DND-41 (cell line): Measurements from ENCODE around the gene PLA2R1.

Experiments
- ATAC-seq: fragments of 200-7000 bp; cut with Tn5 transposase; 3 replicates; pipeline ENCODE4 v1.9.1; 2021; ENCODE audit warnings: low read depth; ENCODE audit not compliant: insufficient read depth
- DNase-seq: peaks from one replicate; pipeline ENCODE4 v3.0.0-alpha.2; 2020
- H2AFZ ChIP-seq: 2 replicates; pipeline ENCODE4 v1.6.0; 2012; ENCODE audit warnings: low read depth, low read length
- H3K27ac ChIP-seq: 2 replicates; pipeline ENCODE4 v1.5.1; 2012; ENCODE audit warnings: low read length, inconsistent platforms
- H3K27me3 ChIP-seq: fragments of 200-600 bp; sonication (generic); 2 replicates; pipeline ENCODE4 v1.6.0; 2012; ENCODE audit warnings: low read length, mild to moderate bottlenecking, inconsistent platforms; ENCODE audit not compliant: insufficient read depth, poor library complexity
- H3K36me3 ChIP-seq: 2 replicates; pipeline ENCODE4 v1.5.1; 2012; ENCODE audit warnings: low read length, inconsistent platforms; ENCODE audit not compliant: insufficient read depth
- H3K4me1 ChIP-seq: 2 replicates; pipeline ENCODE4 v1.5.1; 2012; ENCODE audit warnings: mild to moderate bottlenecking, low read length; ENCODE audit not compliant: insufficient read depth
- H3K4me2 ChIP-seq: 2 replicates; pipeline ENCODE4 v1.6.0; 2012; ENCODE audit warnings: mild to moderate bottlenecking, moderate library complexity, low read length, inconsistent platforms; ENCODE audit not compliant: insufficient read depth
- H3K4me3 ChIP-seq, 2 experiments: fragments of 200-600 bp in 1 of 2; shearing (Covaris generic) in 1 of 2; 2 replicates each; pipeline ENCODE4 v1.5.1; 2012 to 2016; ENCODE audit warnings: inconsistent platforms in 2 of 2, low read length in 2 of 2, mild to moderate bottlenecking in 2 of 2, low read depth in 1 of 2, moderate library complexity in 1 of 2
- H3K79me2 ChIP-seq: 2 replicates; pipeline ENCODE4 v1.6.0; 2012; ENCODE audit warnings: low read length, inconsistent platforms; ENCODE audit not compliant: insufficient read depth
- H3K9ac ChIP-seq: 2 replicates; pipeline ENCODE4 v1.6.0; 2012; ENCODE audit warnings: low read depth, mild to moderate bottlenecking, inconsistent platforms, low read length, moderate library complexity
- H3K9me3 ChIP-seq: 2 replicates; pipeline ENCODE4 v1.5.1; 2012; ENCODE audit warnings: low read length, moderate library complexity, mild to moderate bottlenecking, inconsistent platforms; ENCODE audit not compliant: insufficient read depth, severe bottlenecking
- H4K20me1 ChIP-seq: 2 replicates; pipeline ENCODE4 v1.6.0; 2012; ENCODE audit warnings: low read length; ENCODE audit not compliant: insufficient read depth
- CTCF ChIP-seq: IDR thresholded peaks from 2 replicates; pipeline ENCODE4 v1.5.1; 2012; ENCODE audit warnings: borderline replicate concordance, low read length, moderate library complexity, mild to moderate bottlenecking; ENCODE audit not compliant: poor library complexity, severe bottlenecking; ENCODE audit errors: extremely low read depth
- EZH2 ChIP-seq: IDR thresholded peaks from 3 replicates; pipeline ENCODE4 v1.6.1; 2012; ENCODE audit warnings: borderline replicate concordance, low read depth, mild to moderate bottlenecking, moderate library complexity, low read length, inconsistent platforms; ENCODE audit not compliant: severe bottlenecking

The PLA2R1 gene

GRCh38 chr2:159900343-159900742, 162.1 kb downstream of the PLA2R1 start:
- Histone ChIP-seq H3K36me3 (no peaks in the 10 kb centered on the region), H3K9me3 (no peaks in the 10 kb centered on the region), H4K20me1 (no peaks in the 10 kb centered on the region), H3K4me2 (no peak overlapping the region), H3K9ac (no peak overlapping the region), H3K27me3 (peaks cover 3% of the 10 kb centered on the region), H3K79me2 (no peaks in the 10 kb centered on the region), H3K27ac (no peak overlapping the region), H3K4me3 (no peak overlapping the region), H2AFZ (no peak overlapping the region), H3K4me1 (peaks cover 11% of the 10 kb centered on the region)
- ATAC-seq (no peak), DNase-seq (no peak)
- no peak for TF ChIP-seq EZH2
- TF ChIP-seq CTCF, result no peak

- Histone ChIP-seq H3K4me3 (no peak overlapping the region), H2AFZ (no peak overlapping the region), H3K9ac (no peak overlapping the region), H3K9me3 (no peaks in the 10 kb centered on the region), H3K79me2 (no peaks in the 10 kb centered on the region), H3K36me3 (no peaks in the 10 kb centered on the region), H3K4me1 (peaks cover under 1% of the 10 kb centered on the region; the same call in 1 of the 2 replicates), H3K4me2 (no peak overlapping the region), H3K27ac (no peak overlapping the region), H4K20me1 (no peaks in the 10 kb centered on the region), H3K27me3 (no peaks in the 10 kb centered on the region)
- TF ChIP-seq EZH2 (no peak), CTCF (no peak)
- ATAC-seq (no peak), DNase-seq (no peak)
These were observed 164.0 kb downstream of the PLA2R1 start for GRCh38 chr2:159898441-159898840.

GRCh38 chr2:159897720-159898119, 164.7 kb downstream of the PLA2R1 start:
- Histone ChIP-seq H3K27me3 (no peaks in the 10 kb centered on the region), H3K27ac (no peak overlapping the region), H3K9ac (no peak overlapping the region), H2AFZ (no peak overlapping the region), H3K4me2 (no peak overlapping the region), H4K20me1 (no peaks in the 10 kb centered on the region), H3K9me3 (no peaks in the 10 kb centered on the region), H3K36me3 (no peaks in the 10 kb centered on the region), H3K4me1 (no peaks in the 10 kb centered on the region), H3K79me2 (no peaks in the 10 kb centered on the region), H3K4me3 (no peak overlapping the region)
- TF ChIP-seq EZH2 (no peak), CTCF (no peak)
- DNase-seq (no peak), ATAC-seq (no peak)

- H3K9ac ChIP-seq, result no peak overlapping the region
- no peaks in the 10 kb centered on the region for H3K27me3 ChIP-seq
- ATAC-seq (no peak), DNase-seq (no peak)
- H3K4me2 ChIP-seq, result no peak overlapping the region
- H3K4me1 ChIP-seq, result no peaks in the 10 kb centered on the region
- no peaks in the 10 kb centered on the region for H3K36me3 ChIP-seq
- TF ChIP-seq EZH2 (no peak), CTCF (no peak)
- no peaks in the 10 kb centered on the region for H4K20me1 ChIP-seq
- H2AFZ ChIP-seq, result no peak overlapping the region
- no peak overlapping the region for H3K4me3 ChIP-seq
- H3K27ac ChIP-seq, result no peak overlapping the region
- H3K79me2 ChIP-seq, result no peaks in the 10 kb centered on the region
- H3K9me3 ChIP-seq, result no peaks in the 10 kb centered on the region
These were observed 165.3 kb downstream of the PLA2R1 start for GRCh38 chr2:159897081-159897480.
